CD4-positive, CD25-positive, alpha-beta regulatory T cell (primary cell): ENCODE data around the gene CYB5R4. TPM values are rescaled to one million over a fixed set of nuclear protein-coding genes. Genes with fewer than 3 reads are reported as not detected.

ENCODE experiments used
- ATAC-seq, 2 donors: fragments of 150-1000 bp; cut with Tn5 transposase; one replicate each; pipeline ENCODE4 v1.10.0; 2021; ENCODE audit warnings: low read depth in 2 of 2, moderate number of reproducible peaks in 2 of 2, moderate library complexity in 1 of 2
- DNase-seq, 3 donors: peaks; one replicate each; pipeline versions ENCODE4 v3.0.0 to v3.0.0-alpha.2; 2012 to 2022; ENCODE audit warnings: mixed read lengths in 1 of 3
- H3K27ac ChIP-seq: one replicate; pipeline ENCODE4 v1.7.0; 2013; ENCODE audit warnings: mild to moderate bottlenecking, low read length; ENCODE audit not compliant: insufficient read depth, poor library complexity, severe bottlenecking
- H3K27me3 ChIP-seq: one replicate; pipeline ENCODE4 v1.7.0; 2013; ENCODE audit warnings: low read length; ENCODE audit not compliant: control insufficient read depth, insufficient read depth
- H3K36me3 ChIP-seq: one replicate; pipeline ENCODE4 v1.7.0; 2013; ENCODE audit warnings: mild to moderate bottlenecking, low read length, moderate library complexity; ENCODE audit not compliant: control insufficient read depth, insufficient read depth
- H3K4me1 ChIP-seq: 2 replicates; pipeline ENCODE4 v1.7.0; 2013; ENCODE audit warnings: mild to moderate bottlenecking, low read length; ENCODE audit not compliant: insufficient read depth, control insufficient read depth, poor library complexity, severe bottlenecking
- H3K4me3 ChIP-seq: one replicate; pipeline ENCODE4 v1.7.0; 2013; ENCODE audit warnings: low read depth, mild to moderate bottlenecking, low read length, moderate library complexity
- H3K9me3 ChIP-seq, 2 experiments: 1 replicate in 1 of 2; 2 replicates in 1 of 2; pipeline ENCODE4 v1.7.0; 2013; ENCODE audit warnings: low read length in 2 of 2, mild to moderate bottlenecking in 1 of 2, moderate library complexity in 1 of 2; ENCODE audit not compliant: control insufficient read depth in 2 of 2
- H3K27ac Mint-ChIP-seq, 3 donors: one replicate each; pipeline ENCODE4 v1.8.0; 2020 to 2022; ENCODE audit warnings: mild to moderate bottlenecking in 3 of 3, mixed read lengths in 3 of 3, moderate library complexity in 2 of 3
- H3K27me3 Mint-ChIP-seq: one replicate; pipeline ENCODE4 v1.8.0; 2022; ENCODE audit warnings: mild to moderate bottlenecking, mixed read lengths
- H3K36me3 Mint-ChIP-seq: one replicate; pipeline ENCODE4 v1.8.0; 2020; ENCODE audit warnings: mixed read lengths
- H3K4me1 Mint-ChIP-seq, 4 donors: one replicate each; pipeline ENCODE4 v1.8.0; 2020 to 2022; ENCODE audit warnings: mixed read lengths in 4 of 4, mild to moderate bottlenecking in 1 of 4
- H3K4me3 Mint-ChIP-seq, 4 donors: one replicate each; pipeline ENCODE4 v1.8.0; 2020 to 2022; ENCODE audit warnings: mild to moderate bottlenecking in 4 of 4, mixed read lengths in 4 of 4, moderate library complexity in 3 of 4
- H3K9me3 Mint-ChIP-seq, 7 donors: one replicate each; pipeline ENCODE4 v1.8.0; 2020 to 2022; ENCODE audit warnings: mixed read lengths in 7 of 7, mild to moderate bottlenecking in 3 of 7, moderate library complexity in 2 of 7
- polyA plus RNA-seq, 4 donors: library from polyadenylated mRNA; unstranded; fragments of 300-500 nt; fragmentation: Illumina TruSeq; gene quantifications; one replicate each; pipeline ENCODE4 v1.2.3, GENCODE V29; 2021
- total RNA-seq: library from RNA; stranded (reverse); gene quantifications from one replicate; pipeline ENCODE4 v1.2.3, GENCODE V29; 2022

The CYB5R4 gene, protein sequence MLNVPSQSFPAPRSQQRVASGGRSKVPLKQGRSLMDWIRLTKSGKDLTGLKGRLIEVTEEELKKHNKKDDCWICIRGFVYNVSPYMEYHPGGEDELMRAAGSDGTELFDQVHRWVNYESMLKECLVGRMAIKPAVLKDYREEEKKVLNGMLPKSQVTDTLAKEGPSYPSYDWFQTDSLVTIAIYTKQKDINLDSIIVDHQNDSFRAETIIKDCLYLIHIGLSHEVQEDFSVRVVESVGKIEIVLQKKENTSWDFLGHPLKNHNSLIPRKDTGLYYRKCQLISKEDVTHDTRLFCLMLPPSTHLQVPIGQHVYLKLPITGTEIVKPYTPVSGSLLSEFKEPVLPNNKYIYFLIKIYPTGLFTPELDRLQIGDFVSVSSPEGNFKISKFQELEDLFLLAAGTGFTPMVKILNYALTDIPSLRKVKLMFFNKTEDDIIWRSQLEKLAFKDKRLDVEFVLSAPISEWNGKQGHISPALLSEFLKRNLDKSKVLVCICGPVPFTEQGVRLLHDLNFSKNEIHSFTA
- total RNA-seq (28.3 TPM), polyA plus RNA-seq (10 to 100 TPM; 34.6 to 53.1 (median 39.0) TPM)

DNA sequence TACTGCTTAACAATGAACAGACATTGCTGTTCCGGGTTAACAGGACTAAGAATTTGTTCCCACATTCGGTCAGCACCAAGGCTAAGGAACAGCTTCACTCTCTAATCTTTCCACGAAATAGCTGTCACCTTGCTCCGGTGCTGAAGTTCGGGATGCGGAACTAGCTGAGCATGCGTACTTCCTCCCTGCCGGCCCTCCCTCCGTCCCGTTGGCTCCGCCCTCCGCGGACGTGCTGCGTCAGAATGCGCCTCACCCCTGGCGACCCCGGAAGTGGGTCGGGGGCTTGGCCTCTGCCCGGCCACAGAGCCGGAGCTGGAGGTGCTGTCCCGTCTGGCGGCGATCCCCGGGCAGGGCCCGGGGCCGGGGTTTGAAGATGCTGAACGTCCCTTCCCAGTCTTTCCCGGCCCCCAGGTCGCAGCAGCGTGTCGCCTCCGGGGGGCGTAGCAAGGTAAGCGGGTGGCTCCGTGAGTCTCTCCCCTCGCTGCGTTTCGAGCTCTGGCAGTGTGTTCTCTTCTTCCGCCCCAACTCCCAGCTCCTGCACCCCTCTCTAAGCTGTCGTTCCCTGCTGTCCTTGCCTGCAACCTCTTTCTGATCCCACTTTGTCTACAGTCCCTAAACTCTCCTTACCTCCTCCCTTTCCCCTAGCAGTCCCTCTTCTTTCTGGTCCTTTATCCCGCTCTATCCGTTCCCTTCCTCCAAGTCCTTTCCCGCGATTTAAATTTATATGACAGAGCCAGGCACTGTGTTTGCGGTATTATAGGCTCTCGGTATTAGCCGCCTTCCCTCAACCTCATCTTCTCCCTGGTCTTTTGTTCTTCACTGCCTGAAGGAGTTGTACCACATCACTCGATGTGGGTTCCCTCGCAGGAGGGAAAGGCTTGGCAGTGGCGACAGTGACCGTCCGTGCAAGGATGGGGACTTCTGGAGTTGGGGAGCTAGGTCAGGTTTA is at the start of gene CYB5R4:
TSS of gene CYB5R4 (plus strand) at position 280 of the 949 bp plus-strand sequence. CDS start at position 374, 94 bp downstream.
- Mint-ChIP-seq H3K9me3 (peaks cover 0 to 3% (median 0%) of the 10 kb centered on the region in 7 donors), H3K27me3 (peaks cover 26% of the 10 kb centered on the region), H3K36me3 (peaks cover 6% of the 10 kb centered on the region), H3K4me3 (peak within 1 kb of the TSS; percentile 93 to 99 (median 98)), H3K4me1 (peaks cover 29 to 53% (median 39%) of the 10 kb centered on the region in 4 donors), H3K27ac (peak within 1 kb of the TSS; percentile 93 to 97 (median 97))
- peaks cover 32% of the 10 kb centered on the region for H3K4me1 ChIP-seq
- peaks cover 2% of the 10 kb centered on the region for H3K36me3 ChIP-seq
- peaks cover 17% of the 10 kb centered on the region for H3K27me3 ChIP-seq
- DNase-seq (peak; percentile 89 to 95 (median 93)), ATAC-seq (peak; percentile 93 to 96)
- peak within 1 kb of the TSS; percentile 82 for H3K27ac ChIP-seq
- H3K9me3 ChIP-seq = no peaks in the 10 kb centered on the region
- H3K4me3 ChIP-seq = peak within 1 kb of the TSS; percentile 93

DNA sequence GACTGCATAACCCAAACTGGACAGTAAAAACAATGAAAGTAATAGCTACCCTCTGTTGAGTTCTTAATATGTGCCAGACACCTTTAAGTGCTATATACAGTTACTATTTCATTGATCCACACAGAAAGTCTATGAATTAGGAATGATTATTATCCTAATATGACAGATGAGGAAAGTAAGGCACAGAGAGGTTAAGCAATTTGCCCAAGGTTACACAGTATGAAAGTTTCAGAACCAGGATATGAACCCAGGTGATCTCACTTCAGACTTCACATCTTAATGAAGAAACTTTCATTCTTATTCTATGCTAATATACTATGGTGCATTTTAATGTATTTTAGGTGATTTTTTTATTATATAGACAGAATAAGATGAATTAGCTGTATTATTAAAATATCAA is 46.9 kb upstream of the CYB5R4 start:
- Histone ChIP-seq H3K4me3 (no peak overlapping the region), H3K27me3 (peaks cover 3% of the 10 kb centered on the region), H3K9me3 (no peaks in the 10 kb centered on the region), H3K36me3 (no peaks in the 10 kb centered on the region), H3K27ac (no peak overlapping the region), H3K4me1 (no peaks in the 10 kb centered on the region)
- Mint-ChIP-seq H3K27me3 (no peaks in the 10 kb centered on the region), H3K36me3 (no peaks in the 10 kb centered on the region), H3K27ac (no peak overlapping the region), H3K4me1 (no peaks in the 10 kb centered on the region), H3K4me3 (no peak overlapping the region), H3K9me3 (no peaks in the 10 kb centered on the region)
- ATAC-seq (no peak), DNase-seq (no peak)

DNA sequence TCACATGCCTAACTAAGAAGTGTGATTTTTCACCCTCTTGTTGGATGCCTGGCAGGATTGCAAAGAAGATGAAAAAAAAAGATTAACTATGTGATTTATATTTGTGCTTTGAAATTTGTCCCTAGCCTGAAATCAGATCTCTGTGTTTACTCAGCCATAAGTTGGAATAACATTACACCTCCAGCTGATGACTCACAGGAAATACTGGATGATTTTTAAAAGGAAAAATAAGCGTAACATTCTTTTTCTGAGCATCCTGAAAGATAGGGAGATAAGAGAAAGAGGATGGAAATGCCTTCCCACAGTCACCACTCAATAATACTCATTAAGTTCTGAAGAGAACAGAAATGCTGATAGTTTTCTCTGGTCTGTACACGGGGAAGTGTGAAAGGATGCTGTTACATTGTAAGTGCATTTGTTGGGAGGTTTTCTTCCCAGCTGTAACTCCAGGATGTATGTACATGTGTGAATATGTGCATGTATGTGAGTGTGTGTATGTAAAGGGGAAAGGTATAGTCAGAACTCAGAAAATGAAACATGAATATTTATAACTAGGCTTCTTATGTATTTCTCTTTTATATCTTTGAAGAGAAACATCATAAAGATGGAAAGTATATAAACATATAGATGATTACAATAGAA is 43.7 kb upstream of the CYB5R4 start:
- Mint-ChIP-seq H3K27ac (no peak overlapping the region), H3K27me3 (no peaks in the 10 kb centered on the region), H3K36me3 (no peaks in the 10 kb centered on the region), H3K9me3 (peaks cover 0 to 4% (median 0%) of the 10 kb centered on the region in 7 donors), H3K4me1 (no peaks in the 10 kb centered on the region), H3K4me3 (no peak overlapping the region)
- Histone ChIP-seq H3K4me3 (no peak overlapping the region), H3K4me1 (no peaks in the 10 kb centered on the region), H3K36me3 (no peaks in the 10 kb centered on the region), H3K27me3 (peaks cover 3% of the 10 kb centered on the region), H3K27ac (no peak overlapping the region), H3K9me3 (no peaks in the 10 kb centered on the region)
- DNase-seq (no peak), ATAC-seq (no peak)

DNA sequence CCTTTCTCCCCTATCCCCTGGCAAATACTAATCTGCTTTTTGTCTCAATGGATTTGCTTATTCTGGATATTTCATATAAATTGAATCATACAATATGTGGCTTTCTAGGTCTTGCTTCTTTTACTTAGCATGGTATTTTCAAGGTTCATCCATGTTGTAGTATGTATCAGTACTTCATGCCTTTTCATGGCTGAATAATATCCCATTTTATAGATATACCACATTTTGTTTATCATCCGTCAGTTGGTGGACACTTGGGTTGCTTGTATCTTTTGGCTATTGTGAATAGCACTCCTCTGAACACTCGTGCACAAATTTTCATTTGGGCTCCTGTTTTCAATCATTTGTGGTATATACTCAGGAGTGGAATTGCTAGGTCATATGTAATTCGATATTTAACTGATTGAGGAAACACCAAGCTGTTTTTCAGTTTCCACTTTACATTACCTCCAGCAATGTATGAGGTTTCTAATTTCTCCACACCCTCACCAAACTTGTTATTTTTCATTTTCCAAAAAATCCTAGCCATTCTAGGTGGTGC is 36.8 kb upstream of the CYB5R4 start:
- no peaks in the 10 kb centered on the region for H3K4me1 ChIP-seq
- no peak for ATAC-seq
- H3K9me3 ChIP-seq = no peaks in the 10 kb centered on the region
- H3K36me3 ChIP-seq = no peaks in the 10 kb centered on the region
- no peaks in the 10 kb centered on the region for H3K36me3 Mint-ChIP-seq
- no peaks in the 10 kb centered on the region for H3K4me1 Mint-ChIP-seq
- H3K27ac Mint-ChIP-seq = no peak overlapping the region
- no peak overlapping the region for H3K4me3 Mint-ChIP-seq
- no peak overlapping the region for H3K4me3 ChIP-seq
- H3K9me3 Mint-ChIP-seq = peaks cover 0 to 4% (median 0%) of the 10 kb centered on the region in 7 donors
- peaks cover 8% of the 10 kb centered on the region for H3K27me3 Mint-ChIP-seq
- H3K27ac ChIP-seq = no peak overlapping the region
- H3K27me3 ChIP-seq = no peaks in the 10 kb centered on the region
- no peak for DNase-seq

DNA sequence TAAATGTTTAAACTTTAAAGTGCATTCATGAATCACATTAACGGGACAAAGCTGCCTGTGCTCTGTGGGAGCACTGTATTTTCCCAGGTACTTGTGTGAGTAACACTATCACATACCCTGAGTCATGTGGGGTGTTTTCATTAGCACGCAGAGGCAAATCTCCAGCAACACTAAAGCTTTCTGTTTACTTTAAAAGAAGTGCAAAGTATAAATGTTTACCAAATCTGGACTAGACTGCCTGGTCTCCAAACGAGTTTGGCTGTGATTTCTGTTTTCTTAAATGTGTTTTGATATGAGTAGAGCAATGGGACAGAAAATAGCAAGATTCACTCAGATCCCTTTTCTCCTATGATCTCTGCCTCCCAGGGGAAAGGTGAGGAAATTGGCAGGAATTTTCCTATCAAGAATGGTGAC is 35.1 kb upstream of the CYB5R4 start:
- no peak overlapping the region for H3K27ac Mint-ChIP-seq
- DNase-seq (no peak), ATAC-seq (no peak)

DNA sequence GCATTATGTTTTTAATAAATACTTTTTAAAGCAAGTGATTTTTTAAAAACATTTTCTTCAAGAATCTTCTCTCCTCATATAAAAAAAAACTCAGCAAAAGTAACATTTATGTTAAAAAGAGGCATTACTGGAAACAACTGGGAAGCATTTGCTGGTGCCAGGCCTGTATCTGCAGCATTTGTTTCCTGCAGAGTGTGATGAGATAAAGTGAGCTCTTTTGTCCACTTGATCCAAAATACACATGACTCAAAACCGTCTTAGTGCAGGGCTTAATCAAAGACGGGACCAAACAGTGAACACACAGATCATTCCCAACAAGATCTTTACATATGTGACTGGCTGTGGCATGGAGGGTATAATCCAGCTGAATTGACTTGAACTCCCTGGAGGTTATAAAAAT is 34.7 kb upstream of the CYB5R4 start:
- Mint-ChIP-seq H3K9me3 (peaks cover 0 to 2% (median 0%) of the 10 kb centered on the region in 7 donors), H3K27ac (no peak overlapping the region), H3K27me3 (peaks cover 10% of the 10 kb centered on the region), H3K4me1 (no peaks in the 10 kb centered on the region), H3K36me3 (no peaks in the 10 kb centered on the region), H3K4me3 (no peak overlapping the region)
- no peaks in the 10 kb centered on the region for H3K36me3 ChIP-seq
- no peak overlapping the region for H3K27ac ChIP-seq
- no peak overlapping the region for H3K4me3 ChIP-seq
- H3K9me3 ChIP-seq = no peaks in the 10 kb centered on the region
- no peaks in the 10 kb centered on the region for H3K4me1 ChIP-seq
- DNase-seq (no peak), ATAC-seq (no peak)
- H3K27me3 ChIP-seq = no peaks in the 10 kb centered on the region

More for the DNA sequence above, 35.1 kb upstream of the CYB5R4 start:
- Histone ChIP-seq H3K27me3 (no peaks in the 10 kb centered on the region), H3K4me1 (no peaks in the 10 kb centered on the region), H3K4me3 (no peak overlapping the region), H3K36me3 (no peaks in the 10 kb centered on the region), H3K27ac (no peak overlapping the region), H3K9me3 (no peaks in the 10 kb centered on the region)
- peaks cover 0 to 2% (median 0%) of the 10 kb centered on the region in 7 donors for H3K9me3 Mint-ChIP-seq
- peaks cover 8% of the 10 kb centered on the region for H3K27me3 Mint-ChIP-seq
- H3K36me3 Mint-ChIP-seq = no peaks in the 10 kb centered on the region
- H3K4me1 Mint-ChIP-seq = no peaks in the 10 kb centered on the region
- H3K4me3 Mint-ChIP-seq = no peak overlapping the region

DNA sequence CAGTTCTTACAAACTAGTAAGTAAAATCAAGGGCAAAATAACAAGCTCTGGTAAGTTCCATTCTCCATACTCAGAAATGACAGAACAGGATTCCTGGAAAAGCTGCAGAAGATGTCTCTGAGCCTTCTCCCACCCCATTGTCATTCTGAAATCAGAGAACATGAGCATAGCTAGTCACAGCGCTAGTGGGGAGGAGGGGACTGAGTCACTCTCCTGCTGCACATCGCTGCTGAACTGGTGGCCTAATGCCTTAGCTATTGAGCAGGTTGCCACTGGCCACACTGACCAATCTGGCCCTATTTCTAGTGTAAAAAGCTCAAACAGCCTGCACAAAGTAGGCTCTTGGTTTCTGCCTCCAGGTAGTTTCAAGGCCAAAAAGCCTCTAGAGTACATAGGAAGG is 32.4 kb upstream of the CYB5R4 start:
- no peaks in the 10 kb centered on the region for H3K9me3 ChIP-seq
- H3K4me1 ChIP-seq = no peaks in the 10 kb centered on the region
- Mint-ChIP-seq H3K4me3 (no peak overlapping the region), H3K9me3 (peaks cover 0 to 4% (median 0%) of the 10 kb centered on the region in 7 donors), H3K4me1 (no peaks in the 10 kb centered on the region), H3K27ac (no peak overlapping the region), H3K27me3 (peaks cover 17% of the 10 kb centered on the region), H3K36me3 (no peaks in the 10 kb centered on the region)
- H3K4me3 ChIP-seq = no peak overlapping the region
- no peak for ATAC-seq
- no peaks in the 10 kb centered on the region for H3K36me3 ChIP-seq
- no peak overlapping the region for H3K27ac ChIP-seq
- no peak for DNase-seq
- H3K27me3 ChIP-seq = no peaks in the 10 kb centered on the region
